ENCODE data around the gene SLC22A16.

- TF ChIP-seq CTCF (IDR thresholded peaks at IDR 0.05; ENCODE audit: poor library complexity) (no peak), EZH2 (IDR thresholded peaks at IDR 0.05; ENCODE audit: borderline replicate concordance) (no peak)
Measured at GRCh38 chr6:110488606-110489190, 12.3 kb upstream of the SLC22A16 start.
